ENCODE measurements around the gene SPINK9.
"Not testable (repeated sequence)": the region's sequence is repeated elsewhere in the genome, so short reads cannot be mapped to it uniquely, and the experiment has no call there.

SPINK9 gene, protein sequence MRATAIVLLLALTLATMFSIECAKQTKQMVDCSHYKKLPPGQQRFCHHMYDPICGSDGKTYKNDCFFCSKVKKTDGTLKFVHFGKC

DNA sequence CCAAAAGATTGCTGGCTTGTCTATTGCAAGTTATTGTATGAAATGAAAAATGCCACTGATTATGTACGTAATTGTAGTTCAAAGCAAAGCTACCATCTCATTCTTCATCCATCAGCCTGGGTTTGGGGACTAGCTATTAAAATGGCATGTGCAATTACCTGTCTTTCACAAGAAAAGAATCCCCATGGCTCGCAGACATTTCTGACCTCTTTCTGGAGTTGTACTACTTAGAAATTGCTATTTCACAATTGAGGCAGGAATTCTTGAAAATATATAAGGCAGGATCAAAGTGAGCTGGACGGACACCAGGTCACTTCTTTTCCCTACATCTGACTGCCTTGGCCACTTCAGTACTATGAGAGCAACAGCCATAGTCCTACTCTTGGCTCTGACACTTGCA lies at the start of gene SPINK9:
Gene SPINK9 (plus strand): TSS at position 301 of the 400 bp plus-strand sequence. CDS start 55 bp downstream, at position 356.
- DNase-seq (ENCODE audit: low read depth in 2 of 3, low spot score in 2 of 3) = no peak

DNA sequence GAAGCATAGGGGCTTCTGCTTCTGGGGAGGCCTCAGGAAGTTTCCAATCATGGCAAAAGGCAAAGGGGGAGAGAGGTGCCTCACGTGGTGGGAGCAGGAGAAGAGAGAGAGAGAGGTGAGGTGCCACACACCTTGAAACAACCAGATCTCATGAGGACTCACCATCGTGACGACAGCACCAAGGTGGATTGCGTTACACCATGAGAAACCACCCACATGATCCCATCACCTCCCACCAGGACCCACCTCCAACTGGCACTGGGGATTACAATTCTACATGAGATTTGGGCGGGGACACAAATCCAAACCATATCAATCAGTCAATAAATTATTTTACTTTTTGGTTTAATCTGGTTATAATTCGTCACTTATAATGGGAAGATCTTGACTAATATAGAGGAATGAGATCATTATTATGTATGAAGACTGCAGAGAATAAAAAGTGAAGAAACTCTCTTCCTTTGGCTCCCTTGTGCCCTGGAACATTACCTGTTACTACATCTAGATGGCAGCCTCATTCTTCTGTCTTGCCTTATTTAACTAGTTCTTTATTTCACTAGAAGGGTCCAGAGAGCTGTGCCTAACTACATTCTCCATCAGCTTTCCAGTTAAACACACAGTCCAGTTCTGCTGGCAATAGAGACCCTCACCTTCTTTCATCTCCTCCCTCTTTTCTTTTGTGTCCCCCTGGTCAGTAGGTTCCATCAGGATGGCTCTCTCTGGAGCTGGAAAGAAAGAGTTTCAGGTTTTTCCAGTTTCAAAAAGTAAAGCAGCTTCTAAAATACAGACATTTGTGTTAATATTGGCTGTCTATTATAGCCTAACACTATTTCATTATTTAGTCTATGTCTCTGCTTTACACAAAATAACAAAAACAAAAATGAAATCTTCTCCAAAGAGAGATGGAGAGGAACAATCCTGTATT lies 44.8 kb upstream of the SPINK9 start:
- no peak for DNase-seq (ENCODE audit: low read depth in 2 of 3, low spot score in 2 of 3)

DNA sequence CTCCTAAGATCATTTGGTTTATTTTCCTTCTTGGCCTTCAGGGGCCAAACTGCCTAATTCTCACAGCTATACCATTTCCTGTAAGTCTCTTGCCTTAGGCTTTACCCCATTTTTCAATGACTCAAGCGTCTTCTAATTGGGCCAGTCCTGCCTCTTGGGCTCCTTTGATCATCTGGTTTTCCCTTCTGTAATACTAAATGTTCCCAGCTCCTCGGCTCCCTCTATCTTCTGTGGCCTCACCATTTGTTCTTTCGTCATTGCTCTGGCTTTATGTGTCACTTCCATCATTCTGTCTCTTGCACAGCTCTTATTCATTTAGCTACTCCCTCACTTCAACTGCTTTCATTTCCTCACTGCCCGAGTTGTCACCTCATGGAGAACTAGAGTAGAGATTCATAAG lies 37.6 kb upstream of the SPINK9 start:
- no peak for DNase-seq (ENCODE audit: low read depth in 2 of 3, low spot score in 2 of 3)

DNA sequence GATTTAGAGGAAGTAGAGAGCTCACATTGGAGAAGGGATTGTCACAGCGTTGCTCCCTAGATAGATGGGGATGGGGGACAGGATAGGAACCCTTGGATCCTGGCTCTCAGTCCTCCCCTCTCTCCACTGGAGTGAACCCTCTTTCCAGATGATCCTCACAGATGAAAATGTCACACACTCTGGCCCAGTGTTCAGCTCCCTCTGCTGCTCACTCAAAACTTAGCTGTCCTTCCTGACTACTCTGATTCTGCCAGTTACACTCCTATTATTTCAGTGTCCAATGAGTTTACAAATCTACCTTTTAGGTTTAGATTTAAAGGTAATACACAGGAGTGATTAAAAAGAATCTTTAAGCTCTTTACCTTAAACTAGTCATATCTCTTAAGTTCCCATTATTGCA lies 28.9 kb upstream of the SPINK9 start:
- no peak for DNase-seq (ENCODE audit: low read depth in 2 of 3, low spot score in 2 of 3)

DNA sequence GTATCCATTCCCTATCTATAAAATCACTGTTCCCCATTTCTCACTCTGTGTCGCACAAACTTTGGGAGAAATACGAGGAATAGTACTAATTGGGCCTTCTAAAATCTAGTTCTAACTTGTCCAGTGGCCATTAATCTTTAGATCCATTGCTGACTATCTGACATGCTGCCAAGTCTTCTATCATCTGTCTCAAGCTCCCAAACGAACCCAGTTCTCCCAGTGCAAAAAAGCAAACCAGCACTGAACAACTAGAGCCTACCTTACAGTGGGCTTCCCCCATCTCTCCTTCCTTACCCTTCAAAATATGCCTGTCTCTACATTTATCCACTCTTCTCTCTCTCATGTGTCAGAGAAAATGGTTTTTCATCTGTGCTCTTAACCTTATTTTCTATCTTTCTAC lies 26.3 kb upstream of the SPINK9 start:
- no peak for DNase-seq (ENCODE audit: low read depth in 2 of 3, low spot score in 2 of 3)

DNA sequence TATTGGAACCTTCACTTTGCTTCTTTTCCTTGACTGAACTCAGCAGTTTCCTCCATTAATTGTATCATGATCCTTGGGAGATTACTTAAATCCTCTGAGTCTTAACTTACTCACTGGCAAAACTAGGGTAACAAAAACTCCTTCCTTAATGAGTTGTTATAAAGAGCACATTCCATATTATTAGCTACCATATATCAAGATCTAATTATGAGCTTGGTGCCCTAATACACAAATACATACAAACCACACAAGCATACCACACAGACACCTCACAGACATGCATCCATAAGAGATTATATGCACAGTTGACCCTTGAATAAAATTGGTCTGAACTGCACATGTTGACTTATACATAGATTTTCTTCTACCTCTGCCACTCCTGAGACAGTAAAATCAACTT lies 25.6 kb upstream of the SPINK9 start:
- DNase-seq (ENCODE audit: low read depth in 2 of 3, low spot score in 2 of 3) = no peak

DNA sequence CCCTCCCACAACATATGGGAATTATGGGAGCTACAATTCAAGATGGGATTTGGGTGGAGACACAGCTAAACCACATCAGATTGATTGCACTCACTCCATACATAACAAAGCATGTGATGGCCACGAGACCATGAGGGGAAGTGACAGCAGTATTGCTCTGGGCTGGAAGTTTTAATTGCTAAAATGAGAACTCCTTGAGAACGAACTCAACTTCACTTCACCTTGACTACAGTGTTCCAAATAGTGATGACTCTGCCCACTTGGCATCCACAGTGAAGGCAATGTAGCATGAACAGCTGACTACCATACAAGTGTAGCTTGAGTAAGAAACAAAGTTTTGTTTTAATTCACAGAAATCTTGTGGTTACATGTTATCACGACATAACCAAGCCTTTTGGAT lies 23.9 kb upstream of the SPINK9 start:
- no peak for DNase-seq (ENCODE audit: low read depth in 2 of 3, low spot score in 2 of 3)

DNA sequence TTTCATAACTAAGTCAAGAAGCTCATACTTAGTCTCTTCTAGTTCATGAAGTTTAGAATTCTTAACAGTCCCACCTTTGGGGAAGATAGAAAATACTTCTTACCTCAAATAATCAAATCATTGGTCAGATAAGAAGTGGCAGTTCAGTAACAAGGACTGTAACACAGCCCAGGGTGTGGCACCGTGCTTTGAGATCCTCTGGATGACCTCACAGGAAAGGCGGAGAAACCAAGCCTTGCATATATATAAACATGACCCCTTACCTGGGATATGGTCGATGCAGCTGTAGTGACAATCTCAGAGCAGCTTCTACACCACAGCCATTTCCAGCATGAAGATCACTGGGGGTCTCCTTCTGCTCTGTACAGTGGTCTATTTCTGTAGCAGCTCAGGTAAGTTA lies 23.2 kb upstream of the SPINK9 start, which contains the start of gene SPINK7:
Gene SPINK7 (plus strand): TSS at position 271 of the 400 bp plus-strand sequence. CDS start 61 bp downstream, at position 332.
- DNase-seq (ENCODE audit: low read depth in 2 of 3, low spot score in 2 of 3) = no peak

DNA sequence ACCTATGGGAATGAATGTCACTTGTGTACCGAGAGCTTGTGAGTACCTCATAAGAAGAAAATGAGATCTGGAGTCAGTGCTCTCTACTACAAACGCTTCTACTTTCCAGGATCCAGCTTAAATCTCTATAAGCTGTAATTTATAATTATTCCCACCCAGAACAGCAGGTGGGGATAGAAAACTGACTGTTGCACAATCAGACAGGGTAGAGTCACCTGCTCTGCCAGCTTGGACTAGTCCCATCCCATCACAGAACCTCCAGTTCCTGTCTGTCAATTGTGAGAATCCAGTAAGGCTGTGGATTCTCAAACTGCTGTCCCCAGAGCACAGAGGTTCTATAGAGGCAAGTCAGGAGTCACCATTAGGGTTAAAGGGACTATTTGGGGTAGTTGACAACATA lies 21.2 kb upstream of the SPINK9 start:
- no peak for DNase-seq (ENCODE audit: low read depth in 2 of 3, low spot score in 2 of 3)

DNA sequence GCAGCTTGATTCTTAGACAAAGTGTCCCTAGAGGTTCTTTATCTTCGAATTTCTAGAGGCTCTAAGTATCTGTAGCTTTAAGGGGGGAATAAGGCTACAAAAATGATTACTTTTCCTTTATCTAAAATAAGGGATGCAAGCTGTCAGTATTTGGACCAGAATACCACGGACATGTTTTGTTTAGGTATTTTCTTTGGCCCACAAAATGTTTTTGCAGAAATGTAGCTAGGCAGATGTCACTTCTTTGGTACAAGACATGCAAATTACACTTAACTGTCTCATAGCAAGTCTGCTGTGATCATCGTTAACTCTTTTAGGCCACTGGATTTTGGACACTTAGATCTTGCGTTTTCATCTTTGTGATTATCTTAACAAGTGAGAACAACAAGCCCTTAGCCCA lies 20.6 kb upstream of the SPINK9 start:
- DNase-seq (ENCODE audit: low read depth in 2 of 3, low spot score in 2 of 3) = no peak

DNA sequence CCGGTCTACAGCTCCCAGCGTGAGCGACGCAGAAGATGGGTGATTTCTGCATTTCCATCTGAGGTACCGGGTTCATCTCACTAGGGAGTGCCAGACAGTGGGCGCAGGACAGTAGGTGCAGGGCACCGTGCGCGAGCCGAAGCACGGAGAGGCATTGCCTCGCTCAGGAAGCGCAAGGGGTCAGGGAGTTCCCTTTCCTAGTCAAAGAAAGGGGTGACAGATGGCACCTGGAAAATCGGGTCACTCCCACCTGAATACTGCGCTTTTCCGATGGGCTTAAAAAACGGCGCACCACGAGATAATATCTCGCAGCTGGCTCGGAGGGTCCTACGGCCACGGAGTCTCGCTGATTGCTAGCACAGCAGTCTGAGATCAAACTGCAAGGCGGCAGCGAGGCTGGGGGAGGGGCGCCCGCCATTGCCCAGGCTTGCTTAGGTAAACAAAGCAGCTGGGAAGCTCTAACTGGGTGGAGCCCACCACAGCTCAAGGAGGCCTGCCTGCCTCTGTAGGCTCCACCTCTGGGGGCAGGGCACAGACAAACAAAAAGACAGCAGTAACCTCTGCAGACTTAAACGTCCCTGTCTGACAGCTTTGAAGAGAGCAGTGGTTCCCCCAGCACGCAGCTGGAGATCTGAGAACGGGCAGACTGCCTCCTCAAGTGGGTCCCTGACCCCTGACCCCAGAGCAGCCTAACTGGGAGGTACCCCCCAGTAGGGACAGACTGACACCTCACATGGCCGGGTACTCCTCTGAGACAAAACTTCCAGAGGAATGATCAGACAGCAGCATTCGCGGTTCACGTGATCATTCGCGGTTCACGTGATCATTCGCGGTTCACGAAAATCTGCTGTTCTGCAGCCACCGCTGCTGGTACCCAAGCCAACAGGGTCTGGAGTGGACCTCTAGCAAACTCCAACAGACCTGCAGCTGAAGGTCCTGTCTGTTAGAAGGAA lies 15.1 kb upstream of the SPINK9 start:
- DNase-seq (ENCODE audit: low read depth in 2 of 3, low spot score in 2 of 3) = not testable (repeated sequence)

DNA sequence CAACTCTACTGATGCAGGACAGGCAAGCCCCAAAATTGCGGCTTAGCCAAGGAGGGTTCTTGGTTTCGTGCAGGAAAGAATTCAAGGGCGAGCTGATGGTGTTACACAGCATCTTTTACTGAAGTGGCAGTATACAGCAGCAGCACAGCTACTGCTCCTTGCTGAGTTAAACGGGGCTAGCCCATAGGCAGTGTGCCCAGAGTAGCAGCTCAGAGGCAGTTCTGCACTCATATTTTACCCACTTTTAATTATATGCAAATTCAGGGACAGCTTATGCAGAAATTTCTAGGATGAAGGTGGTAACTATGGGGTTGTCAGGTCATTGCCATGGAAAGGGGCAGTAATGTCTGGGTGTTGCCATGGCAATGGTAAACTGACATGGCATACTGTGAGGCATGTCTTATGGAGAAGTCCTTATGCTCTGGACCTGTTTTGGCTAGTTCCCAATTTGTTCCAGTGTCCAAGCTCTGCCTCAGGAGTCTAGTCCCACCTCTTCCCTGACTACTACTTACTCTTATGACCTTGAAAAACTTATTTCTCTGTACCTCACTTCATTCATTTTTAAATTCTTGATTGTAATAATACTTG lies 2.0 kb upstream of the SPINK9 start:
- no peak for DNase-seq (ENCODE audit: low read depth in 2 of 3, low spot score in 2 of 3)

DNA sequence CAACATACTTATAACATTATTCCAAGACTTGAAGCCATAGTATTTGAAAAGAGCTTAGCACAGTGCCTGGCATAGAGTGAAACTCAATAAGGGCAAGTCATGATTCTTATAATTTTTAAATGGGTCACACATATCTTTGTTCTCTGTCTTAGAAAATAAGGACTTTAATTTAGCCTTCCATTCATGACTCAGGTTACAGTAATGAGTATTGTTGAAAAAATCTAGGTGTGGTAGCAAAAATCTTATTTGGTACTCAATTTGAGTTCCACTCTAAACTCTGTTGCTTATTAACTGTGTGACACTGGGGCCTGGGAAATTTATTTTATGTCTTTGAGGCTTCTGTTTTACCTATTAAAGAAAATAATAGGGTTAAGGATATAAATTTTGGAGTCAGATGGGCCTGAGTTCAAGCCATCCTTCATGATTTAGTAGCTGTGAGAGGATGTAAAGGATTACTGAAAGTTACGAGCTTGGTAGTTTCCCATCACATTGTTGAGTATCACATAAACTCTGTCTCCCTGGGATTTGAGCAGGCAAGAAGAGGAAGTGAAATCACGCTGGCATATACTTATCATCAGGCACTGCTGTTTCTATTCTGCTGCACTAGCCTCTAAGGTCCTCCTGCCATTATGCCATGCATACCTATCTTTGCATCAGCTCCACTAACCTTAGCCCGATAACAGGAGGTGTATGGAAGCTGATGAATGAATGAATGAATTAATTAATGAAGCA lies 1.5 kb downstream of the SPINK9 start:
- DNase-seq (ENCODE audit: low read depth in 2 of 3, low spot score in 2 of 3) = no peak

DNA sequence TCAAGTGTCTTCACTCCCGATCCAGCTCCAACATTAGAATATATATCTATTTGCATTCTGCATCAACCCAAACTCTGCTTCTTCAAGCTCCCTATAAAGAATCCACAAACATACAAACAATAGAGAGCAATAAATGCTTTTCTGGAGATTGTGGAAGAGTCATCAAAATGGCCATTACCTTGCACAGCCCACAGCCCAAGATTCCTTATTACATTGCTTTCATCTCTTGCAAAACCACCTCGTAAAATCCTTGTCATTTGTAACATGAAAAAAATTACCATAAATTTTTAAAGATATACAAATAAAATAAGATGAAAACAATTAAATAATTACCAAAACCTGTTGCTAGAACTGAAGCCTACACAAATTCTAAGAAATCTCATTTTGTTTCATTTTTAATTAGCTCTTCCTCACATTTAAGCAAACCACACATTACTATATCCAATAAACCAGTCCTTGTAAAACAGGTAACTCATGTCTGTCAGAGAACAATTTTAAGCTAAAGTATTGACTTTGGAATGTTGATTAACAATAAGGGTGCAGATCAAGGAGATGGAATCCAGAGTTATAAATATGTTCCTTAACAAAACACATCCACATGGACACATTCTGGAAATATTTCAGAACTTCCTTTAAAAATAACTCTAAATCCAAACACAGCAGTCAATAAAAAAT lies 7.1 kb downstream of the SPINK9 start:
- no peak for DNase-seq (ENCODE audit: low read depth in 2 of 3, low spot score in 2 of 3)

DNA sequence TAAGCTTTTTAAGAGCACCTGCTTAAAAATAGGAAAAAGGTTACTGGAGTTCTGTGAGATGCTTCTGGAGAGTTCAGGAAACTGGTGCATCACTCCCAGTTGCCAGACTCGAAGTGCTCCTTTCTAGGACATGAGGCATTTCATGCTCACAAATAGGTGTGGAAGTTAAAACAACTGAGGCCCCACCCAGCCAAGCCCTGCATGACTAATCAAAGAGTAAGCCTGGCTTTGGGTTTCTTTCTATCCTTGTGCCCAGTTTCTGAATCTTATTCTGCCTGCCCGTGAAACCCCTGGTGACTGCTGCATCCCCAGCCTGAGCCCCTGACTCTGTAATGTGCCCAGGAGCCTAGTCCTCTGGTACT lies 7.7 kb downstream of the SPINK9 start:
- DNase-seq (ENCODE audit: low read depth in 2 of 3, low spot score in 2 of 3) = no peak

DNA sequence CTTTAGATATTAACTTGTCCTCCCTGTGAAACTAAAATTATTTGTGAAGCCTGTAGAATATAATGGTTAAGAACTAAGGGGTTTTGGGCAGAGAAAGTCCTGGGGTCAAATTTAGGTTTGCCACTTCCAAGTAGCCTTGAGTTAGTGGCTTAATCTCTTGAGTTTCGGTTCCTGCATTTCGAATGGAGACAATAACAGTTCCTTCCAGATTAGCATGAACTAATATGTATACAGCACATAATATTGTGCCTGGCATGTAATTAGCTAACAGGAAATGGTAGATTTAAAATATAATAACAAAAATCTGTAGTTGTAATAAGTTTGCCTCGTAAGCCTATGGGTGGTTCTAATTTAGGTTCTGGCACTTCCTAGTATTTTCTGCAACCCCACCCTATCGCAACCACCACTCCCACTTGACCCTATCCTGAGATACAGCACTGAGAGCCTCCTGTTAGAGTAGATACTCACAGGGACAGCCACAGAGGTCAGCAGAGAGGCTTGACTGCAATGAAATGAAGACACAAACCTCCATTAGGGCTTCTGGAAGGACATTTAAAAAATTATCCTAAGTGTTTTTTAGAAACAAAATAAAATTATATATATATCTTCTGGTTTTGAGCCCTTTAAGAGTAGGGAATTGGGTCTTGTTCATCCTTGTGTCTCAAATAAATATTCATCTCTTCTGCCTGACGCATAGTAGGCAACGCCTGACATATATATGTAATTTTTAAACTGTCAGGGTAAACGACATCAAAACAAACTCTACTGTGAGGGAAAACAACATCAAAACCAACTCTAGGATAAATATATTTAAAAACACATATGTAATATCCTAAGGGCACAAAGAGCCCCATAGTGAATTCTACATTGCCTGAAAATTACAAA lies 8.5 kb downstream of the SPINK9 start:
- no peak for DNase-seq (ENCODE audit: low read depth in 2 of 3, low spot score in 2 of 3)

DNA sequence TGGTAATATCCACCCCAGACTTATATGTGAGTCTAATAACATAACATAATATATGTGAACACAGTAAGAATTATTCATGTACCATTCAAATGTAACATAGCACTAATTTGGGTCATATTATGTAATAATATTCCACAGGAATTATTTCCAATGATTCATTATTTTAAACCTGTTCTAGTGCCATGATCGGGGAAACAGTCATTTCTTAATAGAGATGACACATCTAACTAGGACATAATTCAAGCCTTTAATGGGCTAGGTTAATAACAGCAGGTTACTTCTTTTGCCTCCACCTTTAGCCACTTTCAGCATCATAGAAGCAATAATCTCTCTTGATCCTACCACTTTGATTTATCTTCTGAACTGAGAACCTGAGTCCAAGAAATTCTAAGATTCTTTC lies 12.3 kb downstream of the SPINK9 start:
- DNase-seq (ENCODE audit: low read depth in 2 of 3, low spot score in 2 of 3) = no peak

DNA sequence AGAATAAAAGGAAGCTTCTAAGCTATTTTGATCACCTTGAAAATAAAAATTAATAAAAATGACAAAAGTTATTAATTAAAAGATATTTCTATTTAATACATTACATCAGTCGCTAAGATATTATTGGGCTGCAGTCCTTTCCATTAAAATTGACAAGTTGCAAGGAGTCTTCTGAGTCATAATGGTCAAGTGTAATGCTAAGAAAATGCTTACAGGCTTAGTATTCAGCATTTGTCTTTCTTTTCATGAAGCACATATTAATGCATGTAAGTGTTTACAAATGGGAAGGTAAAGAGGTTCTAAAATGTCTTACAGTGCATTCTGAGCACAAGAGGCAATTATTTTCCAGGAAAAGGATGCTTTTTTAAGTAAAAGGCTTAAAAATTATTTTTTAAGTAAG lies 17.3 kb downstream of the SPINK9 start:
- no peak for DNase-seq (ENCODE audit: low read depth in 2 of 3, low spot score in 2 of 3)

DNA sequence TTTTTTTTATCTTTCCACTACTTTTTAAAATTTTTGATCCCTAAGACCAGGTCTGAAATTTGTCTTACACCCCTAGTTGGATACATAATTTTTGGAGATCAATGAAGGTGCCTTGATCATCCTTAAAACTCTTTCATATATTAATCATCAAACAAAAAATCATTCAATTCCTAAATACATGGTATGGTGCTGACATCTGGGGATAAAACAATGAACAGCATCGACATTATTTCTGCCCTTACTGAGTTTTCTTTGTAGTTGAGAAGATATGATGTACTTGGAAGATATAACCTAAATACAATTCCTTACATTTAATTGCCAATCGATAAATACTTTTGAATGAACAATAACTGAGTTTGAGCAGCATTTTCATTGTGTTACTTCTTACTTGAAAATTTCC lies 18.3 kb downstream of the SPINK9 start:
- DNase-seq (ENCODE audit: low read depth in 2 of 3, low spot score in 2 of 3) = no peak

All from activated CD8-positive, alpha-beta memory T cell treated with anti-CD3 and anti-CD28 coated beads for 48 hours (primary cell).